Duodenal mucosa (tissue), 2 donors: ENCODE measurements around the gene TRAM2.
A peak's percentile ranks its signal among the peaks of the same experiment; 100 is the strongest.
"Not testable (repeated sequence)": the region's sequence is repeated elsewhere in the genome, so short reads cannot be mapped to it uniquely, and the experiment has no call there.

Source experiments
- H3K27ac ChIP-seq: one replicate; pipeline ENCODE4 v1.7.0; 2013; ENCODE audit warnings: low read depth, low read length
- H3K27me3 ChIP-seq, 2 donors: one replicate each; pipeline ENCODE4 v1.7.0; 2013; ENCODE audit warnings: low read length in 2 of 2, control low read depth in 1 of 2; ENCODE audit not compliant: insufficient read depth in 2 of 2, control insufficient read depth in 1 of 2
- H3K36me3 ChIP-seq, 2 donors: one replicate each; pipeline ENCODE4 v1.7.0; 2013; ENCODE audit warnings: low read length in 2 of 2, control low read depth in 1 of 2; ENCODE audit not compliant: insufficient read depth in 2 of 2, control insufficient read depth in 1 of 2
- H3K4me1 ChIP-seq, 2 donors: one replicate each; pipeline ENCODE4 v1.7.0; 2013; ENCODE audit warnings: low read length in 2 of 2, control low read depth in 1 of 2; ENCODE audit not compliant: insufficient read depth in 2 of 2, control insufficient read depth in 1 of 2
- H3K4me3 ChIP-seq, 2 donors: one replicate each; pipeline ENCODE4 v1.7.0; 2013; ENCODE audit warnings: low read length in 2 of 2, low read depth in 1 of 2
- H3K9ac ChIP-seq, 2 donors: one replicate each; pipeline ENCODE4 v1.7.0; 2013; ENCODE audit warnings: low read length in 2 of 2, low read depth in 1 of 2
- H3K9me3 ChIP-seq, 2 donors: one replicate each; pipeline ENCODE4 v1.7.0; 2013; ENCODE audit warnings: low read length in 2 of 2, control low read depth in 1 of 2; ENCODE audit not compliant: control insufficient read depth in 1 of 2

TRAM2 gene

GRCh38 chr6:52482903-52483670, 93.8 kb downstream of the TRAM2 start:
- Histone ChIP-seq H3K36me3 (no peaks in the 10 kb centered on the region), H3K4me1 (peaks cover 7 to 12% of the 10 kb centered on the region in 2 donors), H3K27me3 (no peaks in the 10 kb centered on the region), H3K4me3 (peak overlapping the region in 1 of 2 donors; percentile 29), H3K9me3 (no peaks in the 10 kb centered on the region), H3K9ac (no peak overlapping the region), H3K27ac (no peak overlapping the region)

- Histone ChIP-seq H3K9ac (no peak overlapping the region), H3K4me1 (no peaks in the 10 kb centered on the region), H3K9me3 (no peaks in the 10 kb centered on the region), H3K27ac (no peak overlapping the region), H3K36me3 (no peaks in the 10 kb centered on the region), H3K4me3 (no peak overlapping the region), H3K27me3 (no peaks in the 10 kb centered on the region)
Measured at GRCh38 chr6:52475307-52475706, 101.6 kb downstream of the TRAM2 start.

GRCh38 chr6:52474173-52474572, 102.7 kb downstream of the TRAM2 start:
- H3K36me3 ChIP-seq = no peaks in the 10 kb centered on the region
- no peaks in the 10 kb centered on the region for H3K27me3 ChIP-seq
- H3K4me1 ChIP-seq = no peaks in the 10 kb centered on the region
- no peak overlapping the region for H3K4me3 ChIP-seq
- no peak overlapping the region for H3K27ac ChIP-seq
- H3K9ac ChIP-seq = no peak overlapping the region
- H3K9me3 ChIP-seq = no peaks in the 10 kb centered on the region

- H3K9me3 ChIP-seq, H3K4me3 ChIP-seq, H3K36me3 ChIP-seq, H3K4me1 ChIP-seq, H3K27ac ChIP-seq, H3K9ac ChIP-seq, H3K27me3 ChIP-seq: not testable (repeated sequence)
Measured at GRCh38 chr6:52461194-52461593, 115.7 kb downstream of the TRAM2 start.

- H3K9me3 ChIP-seq = peaks cover 2 to 3% of the 10 kb centered on the region in 2 donors
- H3K27ac ChIP-seq = no peak overlapping the region
- H3K4me1 ChIP-seq = peaks cover 8 to 11% of the 10 kb centered on the region in 2 donors
- no peak overlapping the region for H3K9ac ChIP-seq
- peaks cover 0 to 3% of the 10 kb centered on the region in 2 donors for H3K36me3 ChIP-seq
- no peaks in the 10 kb centered on the region for H3K27me3 ChIP-seq
- no peak overlapping the region for H3K4me3 ChIP-seq
Measured at GRCh38 chr6:52457096-52457495, 119.8 kb downstream of the TRAM2 start.

GRCh38 chr6:52454556-52454955, 122.3 kb downstream of the TRAM2 start:
- Histone ChIP-seq H3K27me3 (no peaks in the 10 kb centered on the region), H3K36me3 (peaks cover 0 to 3% of the 10 kb centered on the region in 2 donors), H3K9me3 (peaks cover 0 to 8% of the 10 kb centered on the region in 2 donors), H3K9ac (no peak overlapping the region), H3K27ac (no peak overlapping the region), H3K4me3 (no peak overlapping the region), H3K4me1 (peaks cover 8 to 11% of the 10 kb centered on the region in 2 donors)
